ENCODE measurements around the gene KRTAP4-4.
"Not testable (repeated sequence)": the region's sequence is repeated elsewhere in the genome, so short reads cannot be mapped to it uniquely, and the experiment has no call there.

The KRTAP4-4 gene

GRCh38 chr17:41147531-41148204, 12.9 kb downstream of the KRTAP4-4 start:
- DNase-seq, result no peak

- DNase-seq, result no peak
These were observed 15.3 kb downstream of the KRTAP4-4 start for GRCh38 chr17:41145261-41145660.

DNA sequence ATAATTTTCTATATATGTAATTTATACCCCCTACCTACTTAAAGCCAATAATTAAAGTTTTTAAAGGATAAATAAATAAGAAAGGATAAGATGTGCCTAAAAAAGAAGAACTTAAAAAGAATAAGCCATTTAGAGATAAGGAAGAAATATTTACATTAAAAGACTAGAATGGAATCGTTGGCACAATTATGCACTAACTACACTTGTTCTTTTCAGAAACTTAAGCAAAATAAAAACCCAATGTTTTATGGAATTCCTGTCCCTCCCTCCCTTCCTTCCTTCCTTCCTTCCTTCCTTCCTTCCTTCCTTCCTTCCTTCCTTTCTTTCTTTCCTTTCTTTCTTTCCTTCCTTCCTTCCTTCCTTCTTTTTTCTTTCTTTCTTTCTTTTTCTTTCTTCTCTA, 15.7 kb downstream of the KRTAP4-4 start:
- DNase-seq, result no peak

DNA sequence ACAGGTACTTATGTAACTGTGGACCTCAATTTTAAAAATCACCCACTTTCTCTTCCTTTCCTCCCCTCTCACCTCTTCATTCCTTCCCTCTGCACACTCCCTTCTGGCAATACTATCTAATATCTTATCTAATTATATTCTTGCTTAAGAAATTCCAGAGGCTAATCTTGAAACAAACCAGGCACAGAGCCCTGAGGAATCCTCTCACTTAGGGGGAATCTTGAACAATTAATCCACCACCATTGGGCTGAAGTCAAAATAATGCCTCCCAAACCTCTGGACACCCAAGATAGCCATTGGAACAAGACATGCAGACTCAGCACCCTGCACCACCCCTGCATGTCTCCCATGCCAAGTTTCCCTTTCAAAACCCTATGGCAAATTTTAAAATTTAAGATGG, 19.2 kb downstream of the KRTAP4-4 start:
- DNase-seq, result no peak

DNA sequence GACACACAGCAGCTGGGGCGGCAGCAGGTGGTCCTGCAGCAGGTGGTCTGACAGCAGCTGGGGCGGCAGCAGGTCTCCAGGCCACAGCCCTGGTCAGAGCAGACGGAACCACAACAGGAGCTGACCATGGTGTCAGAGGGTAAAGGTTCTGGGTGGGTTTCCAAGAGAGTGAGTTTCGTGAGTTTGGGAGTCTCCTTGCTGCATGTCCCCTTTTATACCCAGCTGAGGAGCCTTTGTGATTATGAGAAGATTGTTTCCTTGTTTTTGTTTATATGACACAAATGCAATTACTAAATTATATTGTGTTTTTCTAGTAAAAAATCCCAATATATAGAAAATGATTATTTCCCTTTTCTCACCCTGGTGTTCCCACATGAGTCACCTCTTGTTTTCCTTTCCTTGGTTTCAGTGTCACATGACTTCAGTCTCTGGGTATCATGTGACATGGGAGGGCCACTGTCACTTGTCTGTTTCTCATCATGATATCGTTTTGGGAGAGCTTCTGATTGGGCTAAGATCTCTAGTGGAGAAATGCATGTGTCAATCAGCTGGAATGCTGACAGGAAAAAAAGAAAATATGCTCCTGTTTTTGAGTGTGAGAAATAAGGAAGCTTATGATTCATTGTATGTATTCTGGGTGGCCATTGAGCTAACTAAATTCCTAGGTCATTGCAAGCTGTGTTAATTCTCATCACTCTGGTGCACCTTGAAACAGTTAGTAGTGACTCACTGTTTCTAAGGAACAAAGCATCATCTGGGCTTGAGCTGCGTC, 20.0 kb downstream of the KRTAP4-4 start, which contains the start of gene KRTAP4-6:
KRTAP4-6 (minus strand) TSS at position 185 of the 772 bp plus-strand sequence; CDS start at position 128, 57 bp downstream.
- peak; percentile 94 for DNase-seq

GRCh38 chr17:41139865-41140264, 20.7 kb downstream of the KRTAP4-4 start:
- DNase-seq, result not testable (repeated sequence)

GRCh38 chr17:41133880-41134735, 26.4 kb downstream of the KRTAP4-4 start:
- no peak for DNase-seq

GRCh38 chr17:41131979-41132378, 28.6 kb downstream of the KRTAP4-4 start:
- DNase-seq, result peak; percentile 42

GRCh38 chr17:41127371-41127770, 33.2 kb downstream of the KRTAP4-4 start:
- DNase-seq, result no peak

DNA sequence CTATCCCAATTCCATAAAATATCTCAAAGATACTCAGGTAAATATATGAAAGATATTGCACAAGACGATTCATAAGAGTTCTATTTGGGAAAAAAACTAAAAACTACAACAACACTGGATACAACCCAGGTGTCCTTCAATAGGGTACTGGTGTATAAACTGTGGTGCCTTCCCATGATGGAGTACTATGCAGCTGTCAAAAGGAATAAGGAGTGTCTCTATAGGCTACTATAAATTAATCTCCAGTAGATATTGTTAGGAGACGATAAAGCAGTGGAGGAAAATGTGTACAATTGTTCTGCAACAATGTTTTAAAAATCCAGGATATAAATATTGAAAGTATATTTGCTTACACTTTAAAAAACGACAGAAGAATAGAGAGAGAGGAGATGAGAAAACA, 34.1 kb downstream of the KRTAP4-4 start:
- no peak for DNase-seq

DNA sequence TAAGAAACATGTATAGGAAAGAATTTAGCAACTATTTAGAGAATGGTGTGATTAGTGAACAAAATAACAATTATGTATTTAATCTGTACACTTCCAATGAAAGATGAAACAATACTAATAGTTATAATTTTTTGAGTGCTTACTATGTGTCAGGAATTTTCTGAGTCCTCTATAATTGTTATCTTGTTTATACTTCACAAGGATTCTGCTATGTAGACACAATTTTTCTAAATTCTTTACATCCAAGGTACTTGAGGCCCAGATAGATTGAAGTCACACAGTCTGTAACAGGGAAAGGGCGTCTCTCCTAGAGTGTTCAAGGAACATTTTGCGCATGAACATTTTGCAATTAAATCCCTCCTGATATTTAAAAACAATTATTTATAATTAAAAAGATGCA, 35.5 kb downstream of the KRTAP4-4 start:
- no peak for DNase-seq

- not testable (repeated sequence) for DNase-seq
These were observed 36.6 kb downstream of the KRTAP4-4 start, which contains the start of gene KRTAP4-12 for GRCh38 chr17:41123991-41124371. Gene KRTAP4-12, minus strand, starts transcription at chr17:41124182. Its CDS starts 60 bp downstream, at chr17:41124122.

DNA sequence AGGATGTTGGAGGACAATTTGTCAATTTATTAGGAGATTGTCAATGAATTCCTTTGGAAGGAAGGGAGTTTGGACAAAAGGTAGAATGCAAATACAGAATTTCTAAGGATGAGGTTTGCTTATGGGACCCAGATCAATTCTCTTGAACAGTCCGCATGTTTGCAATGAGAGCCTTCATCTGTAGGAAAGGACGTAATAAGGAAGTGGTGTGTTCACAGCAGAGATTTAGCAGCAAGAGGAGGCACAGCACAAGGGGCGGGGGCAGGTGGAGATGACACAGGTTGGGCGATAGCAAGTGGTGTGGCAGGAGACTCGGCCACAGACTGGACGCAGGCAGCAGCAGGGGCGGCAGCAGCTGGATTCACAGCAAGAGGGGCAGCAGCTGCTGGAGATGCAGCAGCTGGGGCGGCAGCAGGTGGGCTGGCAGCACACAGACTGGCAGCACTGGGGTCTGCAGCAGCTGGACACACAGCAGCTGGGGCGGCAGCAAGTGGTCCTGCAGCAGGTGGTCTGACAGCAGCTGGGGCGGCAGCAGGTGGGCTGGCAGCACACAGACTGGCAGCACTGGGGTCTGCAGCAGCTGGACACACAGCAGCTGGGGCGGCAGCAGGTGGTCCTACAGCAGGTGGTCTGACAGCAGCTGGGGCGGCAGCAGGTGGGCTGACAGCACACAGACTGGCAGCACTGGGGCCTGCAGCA, 37.1 kb downstream of the KRTAP4-4 start:
- not testable (repeated sequence) for DNase-seq

GRCh38 chr17:41121742-41122141, 38.8 kb downstream of the KRTAP4-4 start:
- no peak for DNase-seq

- DNase-seq, result peak; percentile 69
These were observed 40.6 kb downstream of the KRTAP4-4 start for GRCh38 chr17:41119696-41120690.

GRCh38 chr17:41118721-41119120, 41.8 kb downstream of the KRTAP4-4 start:
- DNase-seq, result peak; percentile 45

GRCh38 chr17:41117846-41118386, 42.6 kb downstream of the KRTAP4-4 start, which contains the start of gene KRTAP4-11:
Gene KRTAP4-11, minus strand, starts transcription at chr17:41118373. Its CDS starts 58 bp downstream, at chr17:41118315.
- DNase-seq, result not testable (repeated sequence)

DNA sequence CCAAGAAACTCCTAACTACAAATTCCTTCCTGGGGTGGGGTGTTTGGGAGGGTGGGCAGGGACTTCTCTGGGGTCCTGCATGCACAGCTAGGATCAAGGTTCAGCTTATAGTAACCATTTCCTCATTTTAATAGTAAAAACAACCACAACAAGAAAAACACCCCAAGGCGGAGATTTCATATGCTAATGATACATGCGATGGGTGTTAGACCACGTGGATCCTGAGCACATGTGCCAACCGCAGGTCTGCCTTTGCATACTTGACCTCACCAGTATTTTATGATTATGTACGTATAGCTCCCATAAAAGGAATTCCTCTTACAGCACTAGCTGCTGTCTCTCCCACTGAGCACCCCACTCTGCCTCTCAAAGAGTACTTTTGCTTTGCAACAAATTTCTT, 44.3 kb downstream of the KRTAP4-4 start:
- peak; percentile 62 for DNase-seq

DNA sequence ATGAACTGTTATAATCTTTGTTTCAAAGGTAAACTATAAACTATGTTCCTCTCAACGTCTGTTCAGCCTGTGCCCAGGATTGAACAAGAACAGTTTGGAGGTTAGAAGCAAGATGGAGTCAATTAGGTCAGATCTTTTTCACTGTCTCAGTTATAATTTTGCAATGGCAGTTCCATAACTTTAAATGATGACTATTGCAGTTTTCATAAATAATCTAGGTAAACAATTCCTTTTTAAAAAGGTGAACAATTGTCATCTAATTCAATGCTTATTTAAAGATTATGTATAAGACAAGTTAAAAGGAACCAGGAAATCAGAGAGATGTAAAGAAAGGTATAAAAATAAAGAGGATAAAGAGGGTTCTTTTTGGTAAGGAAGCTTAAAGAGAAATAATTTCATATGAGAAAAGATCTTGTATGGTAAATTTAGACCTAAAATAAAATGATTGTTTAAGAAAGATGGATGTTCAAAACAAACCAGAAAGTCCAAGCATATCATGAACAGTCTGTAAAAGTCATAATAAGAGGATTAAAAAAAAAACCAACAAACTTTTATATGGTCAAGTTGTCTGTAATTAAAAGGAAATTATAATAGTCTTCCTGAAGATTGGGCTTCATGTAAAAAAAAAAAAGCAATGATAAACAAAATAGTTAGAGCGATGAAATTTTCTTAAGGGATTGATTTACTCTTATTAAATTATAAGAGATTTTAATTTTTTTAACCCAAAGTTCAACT, 49.2 kb downstream of the KRTAP4-4 start:
- no peak for DNase-seq

All from fibroblast of skin of right quadriceps (primary cell).